Pons (tissue), 1 donor: ENCODE data around the gene XYLB.
A peak's percentile ranks its signal among the peaks of the same experiment; 100 is the strongest.

Experiments
- DNase-seq: peaks from one replicate; pipeline ENCODE4 v3.0.0-alpha.2; 2016; ENCODE audit warnings: low spot score

Gene XYLB

DNA sequence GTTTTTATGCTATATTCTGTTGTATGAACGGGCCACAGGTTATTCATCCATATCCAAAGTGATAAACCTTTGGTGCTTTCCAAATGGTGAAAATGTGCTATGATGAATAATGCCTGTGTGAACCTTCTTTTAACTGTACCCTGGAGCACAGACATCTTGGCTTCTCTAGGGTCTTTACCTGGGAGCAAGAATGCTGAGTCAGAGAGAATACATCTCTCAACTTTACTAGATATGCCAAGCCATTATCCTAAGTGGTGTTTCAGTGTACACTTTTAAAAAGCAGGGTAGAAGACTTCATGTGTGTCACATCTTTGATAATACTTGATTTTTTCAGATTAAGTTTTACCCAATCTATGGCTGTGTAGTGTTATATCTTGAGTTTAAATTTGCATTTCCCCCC, 23.5 kb upstream of the XYLB start:
- DNase-seq: no peak

- DNase-seq: no peak
These were observed 21.3 kb upstream of the XYLB start for GRCh38 chr3:38325256-38325655.

DNA sequence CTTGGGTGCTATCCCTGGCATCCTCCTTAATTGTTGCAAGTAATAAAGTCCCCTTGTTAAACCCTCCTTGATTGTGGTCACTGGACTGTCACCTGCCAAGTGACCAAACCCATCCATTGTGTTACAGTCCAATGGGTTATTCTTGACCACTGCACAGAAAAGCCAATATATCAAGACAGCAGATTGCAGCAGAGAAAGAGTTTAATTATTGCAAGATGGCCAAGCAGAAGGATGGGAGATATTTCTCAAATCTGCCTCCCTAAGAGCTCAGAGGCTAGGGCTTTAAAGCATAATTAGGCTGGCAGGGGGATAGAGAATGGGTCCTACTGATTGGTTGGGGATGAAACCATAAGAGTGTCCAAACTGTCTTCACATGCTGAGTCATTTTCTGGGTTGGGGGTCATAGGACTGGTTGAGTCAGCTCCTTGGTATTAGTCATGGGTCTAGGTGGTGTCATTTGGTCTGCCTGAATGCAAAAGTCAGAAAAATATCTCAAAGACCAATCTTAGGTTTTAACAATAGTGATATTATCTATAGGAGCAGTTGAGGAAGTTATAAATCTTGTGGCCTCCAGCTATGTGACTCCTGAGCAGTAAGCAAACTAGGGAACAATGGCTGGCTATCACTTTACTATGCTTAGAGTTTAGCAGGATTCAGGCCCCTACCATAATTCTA, 19.1 kb upstream of the XYLB start:
- no peak for DNase-seq

- no peak for DNase-seq
These were observed 15.1 kb upstream of the XYLB start for GRCh38 chr3:38331257-38332022.

DNA sequence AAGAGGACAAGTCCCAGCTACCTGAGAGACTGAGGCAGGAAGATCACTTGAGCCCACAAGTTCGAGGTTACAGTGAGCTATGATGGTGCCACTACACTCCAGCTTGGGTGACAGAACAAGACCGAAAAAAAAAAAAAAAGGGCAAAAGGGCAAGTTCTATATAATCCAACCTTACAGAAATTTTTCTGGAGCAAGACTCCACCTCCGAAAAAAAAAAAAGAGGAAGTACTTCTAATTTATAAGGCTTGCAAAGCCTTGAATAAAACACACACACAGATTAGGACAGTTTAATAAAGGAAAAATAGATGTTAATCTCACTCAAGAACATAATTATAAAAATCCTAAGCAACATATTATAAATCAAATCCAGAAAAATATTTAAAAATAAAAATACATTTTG, 14.4 kb upstream of the XYLB start:
- no peak for DNase-seq

- DNase-seq: peak; percentile 12
These were observed 12.2 kb upstream of the XYLB start for GRCh38 chr3:38334142-38335055.

DNA sequence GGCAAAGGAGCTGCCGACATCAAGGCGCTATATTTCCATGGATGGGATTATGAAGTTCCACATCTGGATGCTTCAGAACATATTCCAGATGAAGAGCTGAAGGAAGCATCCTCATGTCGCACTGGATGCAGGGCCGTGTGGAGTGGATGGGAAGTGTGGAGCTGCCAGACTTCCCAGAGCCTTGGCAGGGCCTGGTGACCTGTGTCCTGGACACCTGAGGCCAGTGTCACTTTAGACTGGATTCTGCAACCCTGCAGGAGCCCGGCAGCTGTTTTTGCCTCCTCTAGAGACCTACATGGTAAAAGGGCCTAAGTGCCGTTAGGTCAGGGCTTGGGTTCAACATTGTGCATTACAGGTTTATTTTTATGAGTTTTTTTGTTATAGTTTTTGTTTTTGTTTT, 11.3 kb upstream of the XYLB start:
- no peak for DNase-seq

- no peak for DNase-seq
These were observed 8.9 kb upstream of the XYLB start for GRCh38 chr3:38337703-38338102.

GRCh38 chr3:38343797-38344594, 2.6 kb upstream of the XYLB start:
- DNase-seq: peak; percentile 37

DNA sequence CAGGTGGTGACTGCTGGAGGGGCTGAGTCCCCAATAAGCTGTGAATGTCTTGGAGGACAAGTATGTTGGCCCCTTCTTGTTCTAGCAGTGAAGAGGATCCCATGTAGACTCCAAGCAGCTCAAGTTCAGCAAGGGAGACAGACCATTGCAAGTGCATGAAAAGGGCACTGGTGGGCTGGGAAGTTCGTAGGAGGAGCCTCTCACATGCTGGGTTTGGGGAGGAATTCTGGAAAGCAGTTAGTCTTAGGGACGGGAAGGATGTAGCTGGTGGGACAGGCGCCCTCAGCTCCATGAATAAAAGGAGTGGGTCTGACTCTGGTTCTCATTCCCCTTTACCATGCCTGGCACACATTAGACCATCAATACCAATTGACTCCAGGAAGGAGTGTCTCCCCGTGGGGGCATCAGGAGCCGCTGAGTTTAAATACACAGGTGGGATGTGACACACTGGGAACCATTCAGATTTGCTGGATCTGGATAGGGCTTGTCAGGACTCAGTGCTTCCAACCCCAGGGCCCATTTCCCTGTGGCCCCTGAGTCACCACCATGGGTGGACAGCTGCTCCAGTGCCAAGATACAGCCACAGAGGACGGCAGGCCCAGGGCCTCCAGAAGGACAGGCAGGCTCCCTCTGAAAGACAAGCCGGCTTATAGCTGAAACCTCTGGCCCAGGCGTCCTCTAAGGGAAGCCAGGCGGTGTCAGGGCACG, 552 bp upstream of the XYLB start:
- no peak for DNase-seq

DNA sequence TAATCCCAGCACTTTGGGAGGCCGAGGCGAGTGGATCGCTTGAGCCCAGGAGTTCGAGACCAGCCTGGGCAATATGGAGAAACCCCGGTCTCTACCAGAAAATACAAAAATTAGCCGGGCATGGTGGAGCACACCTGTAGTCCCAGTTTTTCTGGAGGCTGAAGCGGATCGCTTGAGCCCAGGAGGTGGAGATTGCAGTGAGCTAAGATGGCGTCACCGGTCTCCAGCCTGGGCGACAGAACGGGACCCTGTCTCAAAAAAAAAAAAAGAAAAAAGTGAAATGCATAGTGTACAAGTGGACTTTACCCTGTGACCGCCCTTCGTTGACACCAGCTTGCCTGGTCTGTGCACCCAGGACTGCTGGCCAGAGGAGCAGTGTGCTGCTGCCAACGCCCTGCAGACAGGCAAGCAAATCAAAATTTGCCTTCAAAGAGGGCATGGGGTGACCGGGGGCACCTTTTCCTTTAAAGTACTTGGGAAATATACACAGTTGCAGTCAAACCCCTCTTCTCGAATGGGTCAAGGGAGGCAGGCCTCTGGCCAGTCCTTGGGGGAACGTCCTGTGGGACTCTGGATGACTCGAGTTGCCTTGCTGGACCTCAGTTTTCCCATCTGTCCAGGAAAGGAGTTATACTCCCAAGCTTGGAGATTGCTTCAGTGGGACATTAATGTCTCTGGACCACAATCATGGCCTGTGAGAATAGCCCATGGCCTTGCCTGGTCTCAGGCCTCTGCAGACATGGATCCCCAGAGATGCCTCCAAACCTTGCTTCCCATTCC, 1.0 kb downstream of the XYLB start:
- no peak for DNase-seq

DNA sequence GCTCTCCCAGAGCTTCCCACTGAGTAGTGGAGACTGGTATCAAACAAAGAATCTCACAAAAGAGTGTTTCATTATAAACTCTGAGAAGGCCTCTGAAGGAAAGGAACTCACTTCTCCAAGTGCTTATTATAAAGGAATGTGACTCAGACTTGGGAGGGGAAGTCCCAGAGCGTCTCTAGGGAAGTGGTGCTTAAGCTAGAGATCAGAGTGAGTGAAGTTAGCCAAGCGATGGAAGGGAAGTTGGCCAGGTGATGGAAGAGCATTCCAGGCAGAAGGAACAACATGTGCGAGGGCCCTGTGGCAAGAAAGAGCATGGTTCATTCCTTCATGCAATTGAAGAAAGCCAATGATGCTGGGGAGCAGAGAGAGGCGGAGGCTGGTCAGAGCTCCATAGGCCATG, 2.3 kb downstream of the XYLB start:
- DNase-seq: peak; percentile 37

DNA sequence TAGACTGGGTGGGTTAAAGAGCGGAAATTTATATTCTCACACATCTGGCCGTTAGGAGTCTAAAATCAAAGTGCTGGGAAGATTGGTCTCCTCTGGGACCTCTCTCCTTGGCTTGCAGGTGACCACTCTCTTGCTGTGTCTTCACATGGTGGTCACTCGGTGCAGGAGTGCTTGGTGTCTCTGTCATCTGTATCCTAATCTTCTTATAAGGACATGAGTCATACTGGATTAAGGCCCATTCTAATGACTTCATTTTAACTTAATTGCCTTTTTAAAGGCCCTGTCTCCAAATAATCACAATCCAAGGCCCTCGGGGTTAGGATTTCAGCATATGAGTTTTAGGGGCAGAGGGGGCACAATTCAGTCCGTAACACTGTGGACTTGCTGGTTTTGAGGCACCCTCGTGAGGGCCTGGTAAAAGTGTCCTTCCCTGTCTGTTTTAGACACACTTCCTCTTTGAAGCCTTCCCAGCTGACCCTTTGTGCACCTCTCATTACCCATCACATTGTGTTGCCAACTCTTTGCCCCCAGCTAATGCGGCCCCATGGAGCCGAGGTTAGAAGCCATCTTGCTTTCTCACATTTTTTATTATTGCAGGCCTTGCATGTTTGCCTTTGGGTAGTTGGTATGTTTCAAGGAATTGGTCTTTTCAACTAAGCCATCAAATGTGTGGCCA, 3.2 kb downstream of the XYLB start:
- DNase-seq: no peak

DNA sequence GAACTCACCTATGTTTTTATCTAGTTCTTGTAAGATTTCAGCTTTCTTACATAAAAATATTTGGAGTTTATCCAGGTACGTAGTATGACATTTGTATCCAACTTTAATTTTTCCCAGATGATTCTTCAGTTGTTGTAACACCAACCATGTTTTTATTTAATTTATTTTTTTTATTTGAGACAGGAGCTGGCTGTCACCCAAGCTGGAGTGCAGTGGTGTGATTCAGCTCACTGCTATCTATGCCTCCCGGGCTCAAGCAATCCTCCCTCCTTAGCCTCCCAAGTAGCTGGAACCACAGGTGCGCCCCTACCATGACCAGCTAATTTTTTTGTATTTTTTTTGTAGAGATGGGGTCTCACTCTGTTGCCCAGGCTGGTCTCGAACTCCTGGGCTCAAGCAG, 6.6 kb downstream of the XYLB start:
- no peak for DNase-seq

- no peak for DNase-seq
These were observed 8.2 kb downstream of the XYLB start for GRCh38 chr3:38354588-38355330.

DNA sequence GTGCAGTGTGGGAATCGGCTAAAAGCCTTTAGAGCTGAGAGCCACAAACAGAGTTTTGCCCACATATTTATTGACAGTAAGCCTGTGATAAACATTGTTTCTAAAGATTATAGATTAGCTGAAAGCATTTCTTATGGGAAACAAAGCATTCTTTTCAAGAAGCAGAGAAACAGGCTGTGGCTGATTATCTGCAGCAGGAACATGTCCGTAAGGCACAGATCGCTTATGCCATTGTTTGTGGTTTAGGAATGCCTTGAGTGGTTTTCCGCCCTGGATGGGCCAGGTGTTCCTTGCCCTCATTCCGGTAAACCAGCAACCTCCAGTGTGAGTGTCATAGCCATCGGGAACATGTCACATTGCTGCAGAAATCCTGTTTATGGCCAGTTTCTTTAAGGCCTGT, 12.5 kb downstream of the XYLB start:
- no peak for DNase-seq

DNA sequence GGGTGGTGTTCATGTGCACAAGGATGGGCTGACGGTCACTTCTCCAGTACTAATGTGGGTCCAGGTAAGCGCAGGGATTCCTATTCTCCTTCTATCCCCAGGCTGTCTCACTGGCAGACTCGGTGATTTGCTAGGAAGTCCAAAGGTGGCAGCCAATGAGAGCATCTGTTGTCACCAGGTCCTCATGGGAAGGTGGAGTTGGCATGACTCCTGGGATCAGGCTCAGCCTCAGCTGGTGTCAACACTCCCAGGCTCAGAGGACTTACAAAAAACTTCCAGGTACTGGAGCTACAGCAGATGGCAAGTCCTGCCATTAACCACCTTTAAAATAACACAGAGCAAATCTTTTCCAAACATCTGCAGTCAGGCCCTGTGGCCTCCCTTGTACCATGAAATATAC, 13.8 kb downstream of the XYLB start:
- DNase-seq: peak; percentile 15

DNA sequence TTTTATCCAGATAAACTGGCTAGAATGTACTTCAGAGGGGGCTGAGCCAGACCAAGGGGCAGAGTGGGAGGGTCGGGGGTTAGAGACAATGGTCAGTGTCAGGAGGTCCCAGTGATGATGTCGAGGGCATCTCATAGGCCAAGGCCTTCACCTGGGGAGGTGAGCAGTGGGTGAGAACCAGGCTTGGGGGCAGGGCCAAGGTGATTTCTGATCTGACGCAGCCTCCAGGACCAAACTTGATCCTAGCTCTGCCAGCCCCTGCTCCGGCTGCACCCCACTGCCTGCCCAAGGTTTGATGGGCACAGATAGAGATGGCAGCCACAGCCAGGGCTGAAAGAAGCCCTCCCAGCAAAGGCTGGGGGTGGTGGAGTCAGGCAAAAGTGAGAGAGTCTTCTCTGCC, 14.9 kb downstream of the XYLB start:
- no peak for DNase-seq

DNA sequence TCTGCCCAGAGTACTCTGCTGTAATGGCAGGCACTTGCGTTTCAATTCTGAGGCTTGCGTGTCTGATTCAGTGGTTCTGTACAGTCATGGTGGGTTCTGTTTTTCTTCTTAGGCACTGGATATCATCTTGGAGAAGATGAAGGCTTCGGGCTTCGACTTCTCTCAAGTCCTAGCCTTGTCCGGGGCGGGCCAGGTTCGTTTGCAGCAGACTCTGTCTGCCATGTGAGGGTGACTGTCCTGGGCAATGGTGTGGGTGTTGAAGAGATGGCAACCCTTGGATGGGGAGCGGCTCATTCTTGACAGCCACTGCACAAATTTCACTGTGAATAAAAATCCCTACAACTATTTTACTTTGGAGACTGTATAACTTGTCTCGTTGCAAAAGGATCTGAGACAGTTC, 16.2 kb downstream of the XYLB start:
- DNase-seq: no peak
